ENCODE results near the gene ACAT2. TPM values are rescaled to one million over a fixed set of nuclear protein-coding genes. Genes with fewer than 3 reads are reported as not detected.
"Not testable (repeated sequence)": the region's sequence is repeated elsewhere in the genome, so short reads cannot be mapped to it uniquely, and the experiment has no call there.

ACAT2 gene
- polyA plus RNA-seq, 3 donors from 2014 or later, result 32.7 to 57.4 (median 45.4) TPM

GRCh38 chr6:159816775-159817174 is 54.9 kb downstream of the ACAT2 start:
- H3K4me3 Mint-ChIP-seq, result not testable (repeated sequence)
- peaks cover 22 to 23% of the 10 kb centered on the region in 2 donors for H3K4me1 Mint-ChIP-seq

GRCh38 chr6:159817951-159818739 is 56.3 kb downstream of the ACAT2 start:
- no peak for DNase-seq
- no peak overlapping the region for H3K4me3 Mint-ChIP-seq
- peaks cover 0 to 10% (median 0%) of the 10 kb centered on the region in 3 donors for H3K36me3 Mint-ChIP-seq
- H3K9me3 Mint-ChIP-seq, result no peaks in the 10 kb centered on the region
- peaks cover 23 to 25% of the 10 kb centered on the region in 2 donors for H3K4me1 Mint-ChIP-seq
- no peak overlapping the region for H3K27ac Mint-ChIP-seq
- H3K27me3 Mint-ChIP-seq (ENCODE audit: low read depth in 3 of 3), result peaks cover 0 to 2% (median 0%) of the 10 kb centered on the region in 3 donors

More at GRCh38 chr6:159816775-159817174, 54.9 kb downstream of the ACAT2 start:
- not testable (repeated sequence) for H3K9me3 Mint-ChIP-seq; H3K27me3 Mint-ChIP-seq (ENCODE audit: low read depth in 3 of 3); DNase-seq; H3K27ac Mint-ChIP-seq
- H3K36me3 Mint-ChIP-seq, result peaks cover 0 to 10% (median 4%) of the 10 kb centered on the region in 3 donors

- H3K9me3 Mint-ChIP-seq, result no peaks in the 10 kb centered on the region
- H3K4me3 Mint-ChIP-seq, result peak overlapping the region in 3 of 5 donors; percentile 78 to 84 (median 84)
- peaks cover 0 to 2% (median 1%) of the 10 kb centered on the region in 3 donors for H3K27me3 Mint-ChIP-seq (ENCODE audit: low read depth in 3 of 3)
- no peak for DNase-seq
- peaks cover 23 to 25% of the 10 kb centered on the region in 2 donors for H3K4me1 Mint-ChIP-seq
- peaks cover 0 to 8% (median 2%) of the 10 kb centered on the region in 3 donors for H3K36me3 Mint-ChIP-seq
- peak overlapping the region in 2 of 6 donors; percentile 68 to 86 for H3K27ac Mint-ChIP-seq
Observed at GRCh38 chr6:159819098-159819497, 57.3 kb downstream of the ACAT2 start.

- DNase-seq, result peak; percentile 5 to 25 (median 17)
- peak overlapping the region; percentile 78 to 90 (median 84) for H3K4me3 Mint-ChIP-seq
Observed at GRCh38 chr6:159819932-159820640, 58.2 kb downstream of the ACAT2 start.

GRCh38 chr6:159821122-159821521 is 59.3 kb downstream of the ACAT2 start:
- H3K36me3 Mint-ChIP-seq, result peaks cover 0 to 6% (median 3%) of the 10 kb centered on the region in 3 donors
- peaks cover 0 to 2% (median 1%) of the 10 kb centered on the region in 3 donors for H3K27me3 Mint-ChIP-seq (ENCODE audit: low read depth in 3 of 3)
- peak overlapping the region in 2 of 6 donors; percentile 10 to 86 for H3K27ac Mint-ChIP-seq
- H3K4me3 Mint-ChIP-seq, result peak overlapping the region in 4 of 5 donors; percentile 4 to 84 (median 64)
- H3K9me3 Mint-ChIP-seq, result no peaks in the 10 kb centered on the region
- no peak for DNase-seq
- H3K4me1 Mint-ChIP-seq, result peaks cover 23 to 25% of the 10 kb centered on the region in 2 donors

More at GRCh38 chr6:159819932-159820640, 58.2 kb downstream of the ACAT2 start:
- no peaks in the 10 kb centered on the region for H3K9me3 Mint-ChIP-seq
- peaks cover 0 to 6% (median 3%) of the 10 kb centered on the region in 3 donors for H3K36me3 Mint-ChIP-seq
- H3K4me1 Mint-ChIP-seq, result peaks cover 23 to 25% of the 10 kb centered on the region in 2 donors
- H3K27ac Mint-ChIP-seq, result peak overlapping the region; percentile 64 to 90 (median 80)
- H3K27me3 Mint-ChIP-seq (ENCODE audit: low read depth in 3 of 3), result peaks cover 0 to 2% (median 1%) of the 10 kb centered on the region in 3 donors

- peaks cover 0 to 6% (median 3%) of the 10 kb centered on the region in 3 donors for H3K36me3 Mint-ChIP-seq
- no peaks in the 10 kb centered on the region for H3K9me3 Mint-ChIP-seq
- peaks cover 23 to 25% of the 10 kb centered on the region in 2 donors for H3K4me1 Mint-ChIP-seq
- H3K27me3 Mint-ChIP-seq (ENCODE audit: low read depth in 3 of 3), result peaks cover 0 to 2% (median 1%) of the 10 kb centered on the region in 3 donors
- H3K4me3 Mint-ChIP-seq, result peak overlapping the region in 2 of 5 donors; percentile 51 to 84
- no peak for DNase-seq
- H3K27ac Mint-ChIP-seq, result peak overlapping the region in 1 of 6 donors; percentile 86
Observed at GRCh38 chr6:159821726-159822125, 59.9 kb downstream of the ACAT2 start.

GRCh38 chr6:159823953-159824352 is 62.1 kb downstream of the ACAT2 start:
- Mint-ChIP-seq H3K27me3 (ENCODE audit: low read depth in 3 of 3) (peaks cover 0 to 1% (median 0%) of the 10 kb centered on the region in 3 donors), H3K4me1 (peaks cover 23 to 25% of the 10 kb centered on the region in 2 donors), H3K36me3 (peaks cover 0 to 6% (median 3%) of the 10 kb centered on the region in 3 donors), H3K9me3 (no peaks in the 10 kb centered on the region), H3K27ac (no peak overlapping the region), H3K4me3 (no peak overlapping the region)
- DNase-seq, result no peak

- H3K4me3 Mint-ChIP-seq; H3K27ac Mint-ChIP-seq; H3K9me3 Mint-ChIP-seq; DNase-seq; H3K27me3 Mint-ChIP-seq (ENCODE audit: low read depth in 3 of 3); H3K36me3 Mint-ChIP-seq: not testable (repeated sequence)
- peaks cover 16 to 20% of the 10 kb centered on the region in 2 donors for H3K4me1 Mint-ChIP-seq
Observed at GRCh38 chr6:159824690-159825089, 62.8 kb downstream of the ACAT2 start.

- no peak overlapping the region for H3K27ac Mint-ChIP-seq
- peaks cover 0 to 3% (median 0%) of the 10 kb centered on the region in 3 donors for H3K36me3 Mint-ChIP-seq
- peaks cover 0 to 1% (median 0%) of the 10 kb centered on the region in 3 donors for H3K27me3 Mint-ChIP-seq (ENCODE audit: low read depth in 3 of 3)
- H3K4me3 Mint-ChIP-seq, result no peak overlapping the region
- peaks cover 3 to 7% of the 10 kb centered on the region in 2 donors for H3K4me1 Mint-ChIP-seq
- no peak for DNase-seq
- H3K9me3 Mint-ChIP-seq, result no peaks in the 10 kb centered on the region
Observed at GRCh38 chr6:159826004-159826403, 64.2 kb downstream of the ACAT2 start.

GRCh38 chr6:159826968-159827647 is 65.3 kb downstream of the ACAT2 start:
- Mint-ChIP-seq H3K27me3 (ENCODE audit: low read depth in 3 of 3) (peaks cover 0 to 2% (median 1%) of the 10 kb centered on the region in 3 donors), H3K9me3 (no peaks in the 10 kb centered on the region), H3K4me3 (no peak overlapping the region), H3K36me3 (peaks cover 0 to 3% (median 0%) of the 10 kb centered on the region in 3 donors), H3K27ac (no peak overlapping the region), H3K4me1 (no peaks in the 10 kb centered on the region)
- DNase-seq, result no peak

GRCh38 chr6:159828074-159828473 is 66.2 kb downstream of the ACAT2 start:
- no peak for DNase-seq
- Mint-ChIP-seq H3K27ac (peak overlapping the region in 1 of 6 donors; percentile 49), H3K9me3 (no peaks in the 10 kb centered on the region), H3K27me3 (ENCODE audit: low read depth in 3 of 3) (peaks cover 0 to 2% (median 1%) of the 10 kb centered on the region in 3 donors), H3K36me3 (peaks cover 0 to 3% (median 0%) of the 10 kb centered on the region in 3 donors), H3K4me1 (no peaks in the 10 kb centered on the region), H3K4me3 (no peak overlapping the region)
